HEK293T (cell line): ENCODE measurements around the gene EXOC6B.

Source experiments
- ELF4 ChIP-seq: fragments of 450-650 bp; IDR thresholded peaks from 2 replicates; pipeline ENCODE4 v1.6.1; 2017; ENCODE audit warnings: antibody characterized with exemption
- FOXA1 ChIP-seq: fragments of 450-650 bp; IDR thresholded peaks from 2 replicates; pipeline ENCODE4 v1.6.1; 2016; ENCODE audit warnings: mild to moderate bottlenecking
- FOXK2 ChIP-seq: fragments of 450-650 bp; IDR thresholded peaks from 2 replicates; pipeline ENCODE4 v1.6.1; 2016; ENCODE audit warnings: mild to moderate bottlenecking
- L3MBTL2 ChIP-seq: fragments of 450-650 bp; conservative IDR thresholded peaks from 2 replicates; pipeline ENCODE4 v1.6.1; 2016; ENCODE audit warnings: mild to moderate bottlenecking
- LEF1 ChIP-seq: fragments of 450-650 bp; IDR thresholded peaks from 2 replicates; pipeline ENCODE4 v1.6.1; 2017; ENCODE audit warnings: mild to moderate bottlenecking, borderline replicate concordance
- NFRKB ChIP-seq: fragments of 450-650 bp; IDR thresholded peaks from 2 replicates; pipeline ENCODE4 v1.6.1; 2016; ENCODE audit warnings: mild to moderate bottlenecking, moderate library complexity
- SP1 ChIP-seq: fragments of 450-650 bp; IDR thresholded peaks from 2 replicates; pipeline ENCODE4 v1.6.1; 2017
- TARDBP ChIP-seq: fragments of 450-650 bp; IDR thresholded peaks from 2 replicates; pipeline ENCODE4 v1.6.1; 2016
- ZNF384 ChIP-seq: fragments of 450-650 bp; IDR thresholded peaks from 2 replicates; pipeline ENCODE4 v1.6.1; 2016

DNA sequence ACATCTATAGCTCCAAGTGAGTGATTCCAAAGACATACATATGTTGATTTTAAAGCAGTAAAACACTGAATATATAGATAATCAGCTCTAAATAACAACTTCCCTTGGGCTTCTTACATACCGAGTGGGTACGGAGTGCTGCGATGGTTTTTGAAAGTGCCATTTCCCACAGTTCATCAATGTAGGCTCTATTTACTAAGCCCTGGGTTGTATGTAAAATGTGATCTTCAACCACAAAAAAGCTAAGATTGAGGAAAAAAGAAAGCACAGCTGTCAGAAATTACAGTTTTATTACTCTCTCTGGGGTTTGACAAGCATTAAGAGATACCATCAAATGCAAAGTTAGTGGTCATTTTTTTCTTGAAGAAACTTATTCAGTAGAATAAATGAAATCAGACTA lies 312.8 kb downstream of the EXOC6B start:
- TF ChIP-seq ELF4, result no peak
- TF ChIP-seq FOXK2, result no peak
- TF ChIP-seq FOXA1, result no peak
- no peak for TF ChIP-seq ZNF384
- no peak for TF ChIP-seq SP1
- TF ChIP-seq LEF1, result no peak
- no peak for TF ChIP-seq NFRKB
- TF ChIP-seq L3MBTL2, result no peak
- TF ChIP-seq TARDBP, result no peak
